Stimulated activated naive CD4-positive, alpha-beta T cell (primary cell): ENCODE results near the gene DCC.

ENCODE experiments used
- DNase-seq, 6 experiments: peaks; one replicate each; lab custom pipeline; 2025; lab: John Stamatoyannopoulos, UW

The DCC gene

DNA sequence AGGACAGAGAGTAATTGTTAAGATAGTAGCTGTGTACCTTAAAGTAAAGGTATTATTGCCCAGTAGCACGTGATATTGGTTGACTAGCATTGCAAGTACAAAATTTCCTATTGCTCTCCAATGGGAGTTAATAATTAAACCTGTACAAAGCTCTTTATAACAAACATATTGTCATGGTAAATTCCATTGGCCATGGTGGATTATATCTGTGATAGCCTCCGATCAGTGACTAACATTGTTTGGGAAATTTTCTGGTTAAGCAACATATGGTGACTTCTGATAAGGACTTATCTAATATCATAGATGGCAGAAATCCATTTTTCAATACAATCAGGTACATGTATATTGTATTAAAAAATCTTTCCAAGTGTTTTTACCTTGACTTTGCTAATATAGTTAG is 360.8 kb downstream of the DCC start:
- no peak for DNase-seq

DNA sequence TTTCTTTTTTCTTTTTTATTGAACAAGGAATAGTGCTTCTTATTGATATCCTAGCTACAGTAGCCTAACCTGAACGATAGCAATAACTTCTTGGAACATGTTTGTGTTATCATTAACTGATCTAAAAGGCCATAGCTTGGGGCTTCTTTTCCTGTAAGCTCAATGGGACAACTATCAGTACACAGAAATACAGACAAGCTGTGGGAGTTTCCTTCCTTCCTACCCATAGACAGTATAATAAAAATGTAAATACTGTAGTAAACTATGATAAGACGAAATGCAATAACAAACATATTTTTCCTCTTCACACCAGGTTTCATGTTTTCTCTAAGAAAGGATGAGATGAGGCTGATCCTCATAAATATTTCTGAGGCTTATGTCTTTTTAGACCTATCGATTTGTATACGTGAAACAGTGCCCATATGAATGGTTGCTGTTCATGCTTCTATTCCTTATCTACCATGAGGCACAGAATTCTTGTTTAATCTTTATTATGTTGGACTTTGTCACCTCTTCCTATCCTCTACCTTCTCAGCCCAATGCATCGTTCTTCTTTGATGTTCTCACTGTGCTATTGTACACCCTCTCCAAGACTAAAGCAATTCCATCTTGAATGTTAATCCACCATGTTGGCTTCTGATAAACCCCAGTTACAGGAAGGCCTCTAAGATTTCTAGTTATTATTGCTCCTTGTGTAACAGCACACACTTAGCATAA is 361.4 kb downstream of the DCC start:
- no peak for DNase-seq

DNA sequence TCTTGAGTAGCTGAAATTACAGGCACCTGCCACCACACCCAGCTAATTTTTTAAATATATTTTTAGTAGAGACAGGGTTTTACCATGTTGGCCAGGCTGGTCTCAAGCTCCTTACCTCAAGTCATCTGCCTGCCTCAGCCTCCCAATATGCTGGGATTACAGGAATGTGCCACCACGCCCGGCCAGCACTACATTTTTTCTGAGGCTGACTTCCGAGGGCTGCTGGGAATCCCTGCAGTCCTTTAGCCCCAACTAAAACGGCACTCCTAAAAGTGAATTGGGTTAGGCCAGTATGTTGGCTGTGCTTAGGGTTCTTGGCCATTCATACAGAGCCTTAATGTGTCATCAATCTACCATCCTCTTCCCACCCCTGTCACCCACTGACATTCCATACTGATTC is 375.4 kb downstream of the DCC start:
- DNase-seq = no peak

DNA sequence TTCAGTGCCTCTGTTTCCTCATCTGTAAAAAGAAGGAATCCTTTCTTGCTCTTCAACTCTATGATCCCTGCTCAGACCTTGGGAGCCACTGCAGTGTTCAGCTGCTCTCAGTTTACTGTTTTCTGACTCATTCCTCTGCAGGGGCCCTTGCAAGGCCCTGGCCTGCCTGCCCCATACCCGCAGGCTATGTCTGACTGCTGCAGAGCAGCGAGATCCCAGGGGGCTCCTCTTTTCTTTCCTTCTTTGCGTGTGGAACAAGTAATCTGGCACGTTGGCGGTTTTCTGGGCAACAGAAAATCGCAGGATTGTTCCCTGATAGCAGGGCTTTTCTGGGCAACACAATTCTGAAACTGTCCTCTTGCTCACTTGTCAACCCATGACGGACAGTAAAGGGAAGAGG is 376.0 kb downstream of the DCC start:
- no peak for DNase-seq

DNA sequence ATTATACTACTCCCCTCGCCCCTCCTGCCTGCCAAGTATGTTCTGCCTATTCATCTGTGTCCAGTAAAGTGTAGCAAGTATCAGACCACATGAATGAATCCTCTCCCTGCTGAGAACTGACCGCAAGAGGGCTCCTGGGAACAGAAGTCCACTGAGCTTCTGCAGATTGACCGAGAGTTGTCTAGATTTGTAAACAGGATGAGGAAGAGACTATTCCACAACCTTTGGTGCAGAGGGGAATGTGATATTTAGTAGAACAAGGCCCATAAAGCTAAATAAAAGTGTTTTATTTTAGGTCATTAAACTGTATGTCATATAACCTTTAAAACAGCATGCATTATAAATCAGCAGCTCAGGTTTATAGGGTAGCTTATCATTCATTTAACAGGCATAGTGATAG is 377.0 kb downstream of the DCC start:
- no peak for DNase-seq

DNA sequence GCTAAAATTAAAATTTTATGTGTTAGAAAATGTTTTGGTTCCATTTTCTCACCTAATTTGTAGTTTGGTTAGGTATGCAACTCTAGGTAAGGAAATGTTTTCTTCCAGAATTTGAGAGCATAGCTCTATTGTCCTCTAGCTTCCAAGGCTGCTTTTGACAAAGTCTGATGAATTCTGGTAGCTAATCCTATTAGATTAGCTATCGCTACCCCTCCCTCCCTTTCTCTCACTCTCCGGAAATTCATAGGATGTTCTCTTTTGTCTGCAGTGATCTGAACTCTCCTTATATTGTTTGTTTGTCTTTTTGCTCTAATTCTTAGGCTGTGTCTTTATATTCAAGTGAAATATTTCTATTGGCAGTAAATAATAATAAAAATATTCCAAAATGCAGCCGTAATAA is 382.9 kb downstream of the DCC start:
- no peak for DNase-seq

DNA sequence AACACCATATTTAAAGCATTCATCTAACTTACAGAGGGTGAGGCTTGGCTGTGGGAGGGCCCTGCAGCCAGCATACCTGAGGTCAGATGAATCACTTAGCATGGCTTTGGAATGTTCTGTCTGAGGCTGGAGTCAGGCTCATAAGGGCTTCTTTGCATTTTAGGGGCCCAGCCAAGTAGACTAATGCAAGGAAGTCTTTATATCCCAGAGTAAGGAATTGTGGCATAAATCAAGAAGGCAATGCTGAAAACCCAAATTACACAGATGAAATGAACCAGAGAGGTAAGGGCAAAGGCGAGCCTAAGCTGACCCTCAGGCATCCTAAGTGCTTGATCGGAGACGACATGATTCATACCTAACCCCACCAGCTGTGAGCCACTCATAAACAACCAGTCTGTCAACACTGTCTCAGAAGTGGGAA is 383.6 kb downstream of the DCC start:
- DNase-seq = no peak

DNA sequence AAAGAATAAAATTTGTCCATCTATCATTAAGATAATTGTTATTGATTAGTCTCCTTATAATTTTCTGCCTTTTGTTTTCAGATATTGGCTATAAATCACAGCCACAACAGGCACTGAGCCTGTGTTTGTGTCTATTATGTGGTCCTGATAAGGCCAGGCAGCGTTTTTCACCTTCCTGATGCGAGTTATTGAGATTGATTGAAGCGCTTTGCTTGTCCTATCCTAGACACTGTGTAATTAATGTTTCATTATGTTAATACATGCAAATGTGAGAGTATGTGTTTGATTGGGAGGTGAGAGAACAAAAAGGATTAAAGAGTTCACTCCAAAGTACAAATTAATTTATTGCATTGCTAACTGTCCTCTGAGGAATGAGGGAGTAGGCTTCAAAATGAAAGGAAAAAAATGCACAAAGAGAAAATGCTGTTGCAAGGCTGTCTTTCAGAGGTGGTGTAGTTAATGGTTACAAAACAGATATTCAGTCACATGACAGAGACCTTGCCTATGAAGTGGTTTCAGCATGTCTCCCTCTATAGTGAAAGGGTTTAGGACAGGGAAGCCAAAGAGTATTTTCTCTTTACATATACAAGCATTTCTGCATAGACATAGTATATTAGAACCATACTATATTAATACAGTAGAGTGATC is 391.1 kb downstream of the DCC start:
- no peak for DNase-seq

DNA sequence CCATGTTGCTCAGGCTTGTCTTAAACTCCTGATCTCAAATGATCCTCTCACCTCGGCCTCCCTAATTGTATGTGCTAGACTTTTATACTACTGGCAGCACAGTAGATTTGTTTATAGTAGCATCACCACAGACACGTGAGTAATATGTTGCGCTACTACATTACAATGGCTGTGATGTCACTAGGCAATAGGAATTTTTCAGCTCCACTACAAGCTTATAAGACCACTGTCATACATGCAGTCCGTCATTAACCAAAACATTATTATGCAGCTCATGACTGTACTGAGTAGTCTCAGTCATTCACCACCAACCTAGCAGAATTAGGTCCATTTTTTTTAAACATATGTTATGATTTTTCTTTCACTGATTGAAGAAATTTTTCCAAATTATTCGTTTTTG is 398.9 kb downstream of the DCC start:
- no peak for DNase-seq

DNA sequence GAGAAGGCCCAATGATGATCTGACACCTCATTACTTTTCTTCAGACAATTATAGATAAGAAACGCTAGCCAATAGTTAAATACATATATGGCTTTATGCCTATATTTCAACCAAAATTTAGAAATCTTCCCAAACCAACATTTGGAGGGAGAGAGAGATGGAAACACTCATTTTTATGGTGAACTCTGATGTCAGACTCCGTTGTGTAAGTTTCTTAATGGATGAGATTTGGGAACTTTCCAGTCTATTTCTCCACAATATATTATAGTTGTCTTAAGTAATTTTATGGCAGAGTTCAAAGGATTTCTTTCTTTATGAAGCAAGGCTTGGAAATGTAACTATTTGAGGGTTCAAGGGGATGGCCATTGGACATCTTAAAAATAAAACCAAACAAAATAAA is 407.0 kb downstream of the DCC start:
- DNase-seq = no peak

DNA sequence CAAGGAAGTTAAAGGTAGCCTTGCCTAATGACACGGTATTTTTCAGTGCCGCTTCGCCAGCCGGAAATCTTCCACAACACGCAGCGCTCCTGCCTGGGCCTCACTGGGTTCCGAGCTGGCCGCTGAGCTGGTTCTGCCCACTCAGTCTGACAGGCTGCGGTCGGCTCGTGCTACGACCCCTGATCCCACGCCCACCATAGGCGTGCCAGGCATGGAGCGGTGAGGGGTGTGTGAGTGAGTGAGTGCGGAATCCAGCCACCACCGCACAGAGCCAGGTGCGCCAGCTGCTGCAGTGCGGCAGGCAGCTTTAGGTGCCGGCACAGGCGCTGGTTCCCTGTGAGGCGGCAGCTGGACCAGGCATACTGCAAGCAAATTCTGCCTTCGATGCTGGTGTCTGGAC is 407.9 kb downstream of the DCC start:
- DNase-seq = no peak

DNA sequence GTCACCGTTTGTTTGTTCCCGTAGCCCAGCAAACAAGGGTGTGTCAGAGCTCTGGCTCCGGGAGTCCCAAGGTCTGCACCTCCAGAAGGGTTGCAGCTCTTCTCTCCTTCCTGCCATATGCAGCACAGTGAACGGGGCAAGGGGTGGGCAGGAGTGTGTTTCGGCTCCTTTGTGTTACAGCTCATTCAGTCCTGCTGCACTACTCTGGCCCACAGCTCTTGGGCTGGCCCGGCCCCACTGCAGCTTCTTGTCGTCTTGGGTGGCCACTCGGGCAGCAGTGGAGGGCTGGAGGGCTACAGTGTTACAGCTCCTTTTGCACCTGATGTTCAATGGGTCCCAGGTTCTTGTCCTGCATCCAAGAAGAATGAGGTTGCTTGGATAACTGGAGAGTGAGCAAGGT is 408.3 kb downstream of the DCC start:
- DNase-seq = no peak

DNA sequence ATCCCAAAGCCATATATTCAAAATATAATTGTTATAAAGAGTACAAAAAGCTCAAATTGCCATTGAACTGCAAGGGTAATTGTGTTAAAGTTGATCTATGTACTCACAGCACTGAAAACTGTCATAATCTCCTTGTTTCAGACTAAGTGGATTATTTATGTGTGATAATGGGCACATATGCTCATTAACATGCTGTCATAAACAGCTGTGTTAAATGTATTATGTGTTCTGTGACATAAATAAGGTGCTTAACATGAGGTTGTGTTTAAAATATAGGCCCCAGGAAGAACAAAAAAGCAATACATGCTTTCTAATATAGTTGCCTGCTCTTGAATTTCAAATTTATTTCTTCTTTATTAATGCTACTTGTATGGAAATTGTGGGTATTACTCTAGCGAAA is 409.5 kb downstream of the DCC start:
- no peak for DNase-seq

DNA sequence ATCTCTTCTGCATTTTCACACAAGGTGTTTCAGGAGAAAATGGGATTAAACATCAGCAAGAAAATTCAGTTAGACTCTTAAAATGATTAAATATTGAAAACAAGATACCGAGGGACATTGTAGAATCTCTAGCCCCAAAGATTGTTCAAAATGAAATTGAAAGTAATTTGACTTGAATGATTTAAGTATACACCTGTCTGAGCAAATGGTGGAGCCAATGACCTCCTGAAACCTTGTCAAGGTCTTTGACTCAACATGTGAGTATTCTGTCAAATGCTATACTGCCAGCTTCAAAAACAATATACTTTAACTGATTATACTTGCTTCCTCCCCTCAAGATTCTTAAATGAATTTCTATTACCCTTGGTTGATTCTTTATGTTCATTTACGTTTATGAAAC is 411.0 kb downstream of the DCC start:
- DNase-seq = no peak

DNA sequence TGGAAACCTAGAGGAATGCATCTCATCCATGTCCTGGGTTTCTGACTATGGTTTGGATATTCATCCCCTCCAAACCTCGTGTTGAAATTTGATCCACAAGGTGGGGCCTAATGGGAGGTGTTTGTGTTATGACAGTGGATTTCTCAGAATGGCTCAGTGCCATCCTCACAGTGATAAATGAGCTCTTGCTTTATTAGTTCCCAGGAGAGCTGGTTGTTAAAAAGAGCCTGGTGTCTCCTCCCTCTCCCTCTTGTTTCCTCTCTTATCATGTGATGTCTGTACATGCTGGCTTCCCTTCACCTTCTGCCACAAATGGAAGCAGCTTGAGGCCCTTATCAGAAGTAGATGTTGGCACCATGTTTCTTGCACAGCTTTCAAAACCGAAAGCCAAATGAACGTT is 424.3 kb downstream of the DCC start:
- no peak for DNase-seq

DNA sequence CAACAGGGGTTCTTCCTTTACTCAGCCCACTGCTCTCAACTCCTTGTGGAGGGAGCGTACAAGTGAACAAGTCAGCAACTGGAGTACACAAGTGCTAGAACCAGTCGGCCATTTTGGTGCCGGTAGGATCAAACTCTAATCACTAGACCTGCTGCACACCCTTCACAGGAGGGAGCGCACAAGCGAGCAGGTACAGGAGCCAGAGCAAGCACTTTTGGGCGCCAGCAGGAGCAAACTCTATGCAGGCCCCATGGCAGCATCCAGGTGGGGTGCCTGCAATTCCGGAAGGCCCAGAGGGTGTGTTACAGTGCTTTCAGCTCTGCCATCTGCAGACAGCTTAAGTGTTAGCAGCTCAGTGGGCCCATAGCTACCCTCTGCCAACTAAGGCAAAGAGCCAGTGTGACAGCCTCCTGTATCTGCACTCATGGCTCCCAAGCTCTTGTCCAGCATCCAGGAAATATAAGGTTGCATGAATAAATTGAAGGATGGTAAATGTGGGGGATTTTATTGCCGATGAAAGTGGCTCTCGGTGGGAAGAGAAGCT is 426.1 kb downstream of the DCC start:
- DNase-seq = no peak

DNA sequence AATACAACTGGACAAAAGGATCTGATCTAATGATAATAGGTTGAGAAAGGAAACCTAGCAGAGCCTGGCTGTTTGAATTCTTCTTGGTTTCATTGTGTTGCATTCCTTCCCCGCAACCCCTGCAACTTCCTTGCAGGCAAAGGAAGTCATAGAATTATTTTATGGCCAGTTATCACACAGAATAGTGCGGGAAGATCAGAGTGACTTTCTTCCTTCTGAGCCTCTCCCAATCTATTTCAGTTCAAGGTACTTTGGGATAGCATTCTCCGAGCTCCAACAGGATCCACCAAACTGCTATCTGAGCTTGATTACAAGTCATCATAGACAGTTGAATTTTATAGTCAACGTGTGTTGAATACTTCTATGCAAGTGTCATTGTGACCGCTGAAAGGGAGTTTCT is 441.1 kb downstream of the DCC start:
- DNase-seq = no peak

DNA sequence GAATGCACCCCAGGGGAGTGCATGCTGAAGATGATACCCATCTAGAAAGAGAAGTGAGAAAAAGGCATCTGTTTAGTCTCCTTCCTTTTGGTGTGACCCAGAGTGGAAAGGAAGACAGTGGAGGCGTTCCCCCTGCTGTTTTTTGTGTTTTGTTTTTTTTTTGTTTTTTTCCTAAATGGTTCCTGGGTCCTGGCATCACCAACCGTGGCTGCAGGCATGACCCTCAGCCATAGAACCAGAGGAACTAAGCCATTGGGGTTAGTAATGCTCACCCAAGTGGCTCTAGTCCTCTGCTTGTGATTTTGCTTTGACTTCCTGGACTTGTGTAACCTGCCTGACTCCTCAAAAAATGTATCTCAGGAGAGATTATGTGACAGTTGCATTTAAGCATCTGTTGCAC is 451.3 kb downstream of the DCC start:
- no peak for DNase-seq

DNA sequence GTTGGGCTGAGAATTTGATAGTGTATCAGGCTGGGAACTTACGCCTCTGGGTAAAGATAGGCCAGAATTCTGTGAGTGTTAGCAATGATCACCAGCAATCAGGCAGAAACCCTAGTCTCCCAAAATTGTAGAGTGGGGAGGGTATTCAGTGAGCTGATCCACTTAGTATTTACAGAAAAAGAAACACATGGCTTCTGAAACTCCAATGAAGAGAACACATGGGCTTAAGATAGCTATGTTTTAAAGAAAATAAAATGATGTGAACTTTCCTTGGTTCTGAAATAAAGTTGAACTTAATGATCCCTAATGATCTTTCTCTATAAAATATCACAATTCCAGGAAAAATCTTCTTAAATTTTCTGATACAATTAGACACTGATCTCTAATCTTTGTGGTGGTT is 472.8 kb downstream of the DCC start:
- DNase-seq = no peak

DNA sequence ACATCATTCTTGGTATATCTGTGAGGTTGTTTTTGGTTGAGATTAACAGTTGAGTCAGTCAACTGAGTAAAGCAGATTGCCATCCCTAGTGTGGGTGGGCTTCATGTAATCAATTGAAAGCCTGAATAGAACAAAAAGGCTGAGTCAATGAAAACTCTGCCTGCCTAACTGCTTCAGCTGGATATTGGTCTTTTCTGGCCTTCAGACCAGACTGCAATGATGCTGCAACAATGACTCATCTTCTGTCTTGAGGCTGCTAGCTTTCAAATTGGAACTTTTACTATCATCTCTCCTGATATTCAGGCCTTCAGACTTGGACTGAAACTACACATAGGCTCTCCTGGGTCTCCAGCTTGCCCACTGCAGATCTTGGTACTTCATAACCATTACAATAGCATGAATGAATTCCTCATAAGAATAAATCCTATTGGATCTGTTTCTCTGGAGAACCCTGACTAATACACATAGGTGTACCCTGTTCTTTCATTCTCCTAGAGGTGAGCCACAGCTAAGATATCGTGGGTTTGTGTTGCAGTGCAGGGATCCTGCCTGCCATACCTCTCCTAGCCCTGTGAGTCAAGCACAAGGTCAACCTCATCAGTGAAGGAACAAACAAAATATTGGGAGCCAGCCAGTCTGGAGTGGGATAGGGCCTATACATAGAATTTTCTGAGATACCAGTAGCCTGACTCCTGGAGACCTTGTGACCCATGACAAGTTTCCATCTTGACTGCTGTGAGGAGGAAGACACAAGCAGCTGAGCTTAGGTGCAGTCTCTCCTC is 473.8 kb downstream of the DCC start:
- no peak for DNase-seq

DNA sequence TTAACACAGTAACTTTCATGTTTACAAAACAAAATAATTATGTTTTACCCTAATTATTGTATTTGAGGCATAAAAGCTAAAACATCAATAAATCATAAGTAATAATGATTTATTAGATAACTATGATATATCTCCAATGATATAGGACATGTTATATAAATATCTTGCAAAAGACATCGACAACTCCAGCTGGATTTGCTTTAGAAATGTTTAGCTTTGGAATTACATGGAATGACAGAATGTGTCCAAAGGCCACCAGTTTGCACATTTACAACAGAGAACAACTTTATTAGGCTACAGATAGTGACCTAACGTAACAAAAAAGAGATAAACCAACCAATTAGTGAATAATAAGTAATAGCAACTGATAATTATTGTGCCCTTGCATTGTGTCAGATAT is 475.7 kb downstream of the DCC start:
- DNase-seq = no peak

DNA sequence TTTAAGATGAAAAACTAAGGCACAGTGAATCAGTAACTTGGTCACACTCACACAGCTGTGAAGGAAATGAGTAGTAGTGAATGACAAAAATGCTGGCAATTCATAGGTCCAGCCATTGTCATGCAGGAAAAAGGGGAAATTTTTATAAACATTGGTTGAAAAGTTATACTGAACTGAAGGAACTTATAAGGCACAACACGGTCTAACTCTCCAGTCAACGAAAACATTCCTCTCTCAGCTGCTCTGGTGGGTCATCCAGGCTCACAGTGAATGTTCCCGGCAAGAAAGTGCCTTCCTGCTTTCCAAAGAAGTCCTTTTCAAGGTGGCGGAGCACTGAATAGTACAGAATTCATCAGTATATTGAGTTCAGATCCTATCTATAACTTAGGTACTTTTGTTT is 476.1 kb downstream of the DCC start:
- no peak for DNase-seq

DNA sequence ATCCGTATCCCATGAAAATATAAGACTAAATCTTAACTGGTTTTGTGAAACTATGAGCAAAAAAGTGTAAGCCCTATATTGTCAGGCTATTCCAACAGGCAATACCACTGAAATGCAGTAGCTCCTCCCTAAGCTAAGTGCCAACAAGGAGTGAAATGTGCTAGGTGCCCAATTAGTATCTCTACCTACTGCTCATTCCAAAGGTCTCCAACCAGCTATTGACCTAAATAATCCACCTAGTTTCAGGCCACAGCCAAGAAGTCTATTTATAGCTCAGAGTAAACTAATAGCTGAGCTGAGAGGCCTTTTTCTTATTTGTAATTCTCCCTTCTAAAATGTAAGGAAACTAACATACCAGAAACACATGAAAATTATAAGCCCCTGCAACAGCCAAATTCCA is 482.2 kb downstream of the DCC start:
- DNase-seq = no peak
